ENCODE results near the gene MUC22. TPM values are rescaled to one million over a fixed set of nuclear protein-coding genes. Genes with fewer than 3 reads are reported as not detected.
"Not testable (repeated sequence)": the region's sequence is repeated elsewhere in the genome, so short reads cannot be mapped to it uniquely, and the experiment has no call there.

Gene MUC22
- total RNA-seq, 2 experiments from 2014 or later, result not detected

- H3K9me3 Mint-ChIP-seq (ENCODE audit: low read depth), result no peaks in the 10 kb centered on the region
- H3K4me1 Mint-ChIP-seq, result peaks cover 2% of the 10 kb centered on the region
- DNase-seq (no peak), ATAC-seq (no peak)
- CTCF ChIA-PET, result no interaction called here
- no peak overlapping the region for H3K4me3 Mint-ChIP-seq
- H3K27ac Mint-ChIP-seq, result no peak overlapping the region
- no peaks in the 10 kb centered on the region for H3K36me3 Mint-ChIP-seq
- H3K27me3 Mint-ChIP-seq, result peaks cover 37% of the 10 kb centered on the region
Observed at GRCh38 chr6:31005249-31006020, 4.8 kb upstream of the MUC22 start.

DNA sequence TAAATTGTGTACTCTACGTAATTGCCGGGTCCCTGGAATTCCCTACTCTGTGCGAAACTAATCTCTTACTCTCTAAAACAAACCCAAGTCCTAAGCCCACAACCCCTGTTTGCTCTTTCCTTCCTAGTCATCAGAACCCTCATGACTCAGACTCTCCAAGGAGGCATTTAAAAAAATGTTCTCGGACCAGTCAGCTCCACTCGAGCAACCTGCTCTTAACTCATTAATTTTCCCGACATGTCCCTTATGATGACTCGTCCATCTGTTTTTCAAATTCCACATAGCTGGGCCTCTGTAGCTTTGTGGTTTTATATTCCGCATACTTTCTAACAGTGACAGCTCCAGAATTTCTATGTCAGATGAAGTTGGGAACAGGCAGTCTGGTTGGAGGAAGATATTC, 2.6 kb upstream of the MUC22 start:
- Mint-ChIP-seq H3K36me3 (no peaks in the 10 kb centered on the region), H3K27me3 (peaks cover 44% of the 10 kb centered on the region), H3K4me1 (peaks cover 2% of the 10 kb centered on the region), H3K4me3 (no peak overlapping the region), H3K9me3 (ENCODE audit: low read depth) (no peaks in the 10 kb centered on the region), H3K27ac (no peak overlapping the region)
- ATAC-seq (no peak), DNase-seq (no peak)
- CTCF ChIA-PET, result no interaction called here

GRCh38 chr6:31008165-31008564, 2.1 kb upstream of the MUC22 start:
- no peak overlapping the region for H3K4me3 Mint-ChIP-seq
- H3K27me3 Mint-ChIP-seq, result peaks cover 46% of the 10 kb centered on the region
- peaks cover 2% of the 10 kb centered on the region for H3K4me1 Mint-ChIP-seq
- H3K27ac Mint-ChIP-seq, result no peak overlapping the region
- DNase-seq, result no peak
- no peaks in the 10 kb centered on the region for H3K36me3 Mint-ChIP-seq
- no peak for ATAC-seq
- CTCF ChIA-PET, result no interaction called here
- H3K9me3 Mint-ChIP-seq (ENCODE audit: low read depth), result no peaks in the 10 kb centered on the region

DNA sequence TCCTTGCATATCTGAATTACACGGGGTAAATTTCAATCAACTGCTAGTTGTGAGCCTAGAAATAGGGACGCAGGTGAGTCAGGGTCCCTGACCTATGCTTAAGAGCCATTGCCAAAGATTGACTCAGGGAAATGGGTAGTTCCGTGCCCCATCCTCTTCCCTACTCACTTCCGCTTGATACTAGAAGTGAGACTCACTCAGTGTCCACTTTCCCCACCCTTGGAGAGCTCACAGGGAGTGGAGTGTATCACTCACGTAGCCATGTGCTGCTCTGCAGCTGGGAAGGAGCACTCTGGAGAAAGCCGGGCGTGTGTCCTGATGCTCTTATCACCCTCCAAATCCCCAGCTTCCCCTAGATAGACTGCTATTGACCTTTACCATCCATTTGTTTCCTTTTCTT, 543 bp upstream of the MUC22 start:
- CTCF ChIA-PET, result no interaction called here
- ATAC-seq (no peak), DNase-seq (no peak)
- no peaks in the 10 kb centered on the region for H3K4me1 Mint-ChIP-seq
- no peak overlapping the region for H3K4me3 Mint-ChIP-seq
- H3K9me3 Mint-ChIP-seq (ENCODE audit: low read depth), result no peaks in the 10 kb centered on the region
- no peaks in the 10 kb centered on the region for H3K36me3 Mint-ChIP-seq
- no peak overlapping the region for H3K27ac Mint-ChIP-seq
- peaks cover 57% of the 10 kb centered on the region for H3K27me3 Mint-ChIP-seq

- DNase-seq (no peak), ATAC-seq (no peak)
- Mint-ChIP-seq H3K9me3 (ENCODE audit: low read depth) (no peaks in the 10 kb centered on the region), H3K36me3 (no peaks in the 10 kb centered on the region), H3K27ac (no peak overlapping the region), H3K27me3 (peaks cover 57% of the 10 kb centered on the region), H3K4me1 (no peaks in the 10 kb centered on the region), H3K4me3 (no peak overlapping the region)
- CTCF ChIA-PET, result no interaction called here
Observed at GRCh38 chr6:31011153-31011552, 879 bp downstream of the MUC22 start.

- CTCF ChIA-PET, result no interaction called here
- H3K27me3 Mint-ChIP-seq, result peaks cover 47% of the 10 kb centered on the region
- DNase-seq (no peak), ATAC-seq (no peak)
- no peak overlapping the region for H3K27ac Mint-ChIP-seq
- H3K4me3 Mint-ChIP-seq, result no peak overlapping the region
- H3K9me3 Mint-ChIP-seq (ENCODE audit: low read depth), result no peaks in the 10 kb centered on the region
- H3K36me3 Mint-ChIP-seq, result no peaks in the 10 kb centered on the region
- no peaks in the 10 kb centered on the region for H3K4me1 Mint-ChIP-seq
Observed at GRCh38 chr6:31016659-31017299, 6.5 kb downstream of the MUC22 start.

- H3K27ac Mint-ChIP-seq; H3K4me3 Mint-ChIP-seq; H3K4me1 Mint-ChIP-seq; H3K36me3 Mint-ChIP-seq; DNase-seq; ATAC-seq; H3K9me3 Mint-ChIP-seq (ENCODE audit: low read depth); CTCF ChIA-PET: not testable (repeated sequence)
- H3K27me3 Mint-ChIP-seq, result peaks cover 46% of the 10 kb centered on the region
Observed at GRCh38 chr6:31017436-31017835, 7.2 kb downstream of the MUC22 start.

GRCh38 chr6:31020057-31020456, 9.8 kb downstream of the MUC22 start:
- Mint-ChIP-seq H3K9me3 (ENCODE audit: low read depth) (no peaks in the 10 kb centered on the region), H3K27ac (no peak overlapping the region), H3K36me3 (no peaks in the 10 kb centered on the region), H3K4me3 (no peak overlapping the region), H3K27me3 (peaks cover 41% of the 10 kb centered on the region), H3K4me1 (no peaks in the 10 kb centered on the region)
- no peak for ATAC-seq
- CTCF ChIA-PET, result no interaction called here
- no peak for DNase-seq

DNA sequence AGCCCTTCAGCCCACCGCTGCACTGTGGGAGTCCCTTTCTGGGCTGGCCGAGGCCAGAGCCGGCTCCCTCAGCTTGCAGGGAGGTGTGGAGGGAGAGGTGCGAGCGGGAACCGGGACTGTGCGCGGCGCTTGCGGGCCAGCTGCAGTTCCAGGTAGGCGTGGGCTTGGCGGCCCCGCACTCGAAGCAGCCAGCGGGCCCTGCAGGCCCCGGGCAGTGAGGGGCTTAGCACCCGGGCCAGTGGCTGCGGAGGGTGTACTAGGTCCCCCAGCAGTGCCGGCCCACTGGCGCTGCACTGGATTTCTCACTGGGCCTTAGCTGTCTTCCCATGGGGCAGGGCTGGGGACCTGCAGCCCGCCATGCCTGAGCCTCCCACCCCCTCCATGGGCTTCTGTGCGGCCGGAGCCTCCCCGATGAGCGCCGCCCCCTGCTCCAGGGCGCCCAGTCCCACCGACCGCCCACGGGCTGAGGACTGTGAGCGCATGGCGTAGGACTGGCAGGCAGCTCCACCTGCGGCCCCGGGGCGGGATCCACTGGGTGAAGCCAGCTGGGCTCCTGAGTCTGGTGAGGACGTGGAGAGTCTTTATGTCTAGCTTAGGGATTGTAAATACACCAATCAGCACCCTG, 10.5 kb downstream of the MUC22 start:
- not testable (repeated sequence) for H3K36me3 Mint-ChIP-seq; H3K4me3 Mint-ChIP-seq; ATAC-seq; H3K4me1 Mint-ChIP-seq; DNase-seq; H3K27ac Mint-ChIP-seq; H3K9me3 Mint-ChIP-seq (ENCODE audit: low read depth)
- CTCF ChIA-PET, result interaction anchor here (0.6 kb wide), 1 partner anchor 65 kb away, joined by 3 read pairs; no protein-coding TSS in a partner anchor
- peaks cover 36% of the 10 kb centered on the region for H3K27me3 Mint-ChIP-seq

GRCh38 chr6:31021705-31022531, 11.6 kb downstream of the MUC22 start:
- peaks cover 33% of the 10 kb centered on the region for H3K27me3 Mint-ChIP-seq
- H3K4me1 Mint-ChIP-seq; ATAC-seq; DNase-seq; H3K36me3 Mint-ChIP-seq; H3K27ac Mint-ChIP-seq; H3K9me3 Mint-ChIP-seq (ENCODE audit: low read depth); H3K4me3 Mint-ChIP-seq: not testable (repeated sequence)
- CTCF ChIA-PET, result interaction anchor here (0.6 kb wide), 1 partner anchor 66 kb away, joined by 3 read pairs; no protein-coding TSS in a partner anchor

- Mint-ChIP-seq H3K4me1 (peaks cover 5% of the 10 kb centered on the region), H3K27ac (no peak overlapping the region), H3K27me3 (peaks cover 21% of the 10 kb centered on the region), H3K36me3 (no peaks in the 10 kb centered on the region), H3K4me3 (no peak overlapping the region), H3K9me3 (ENCODE audit: low read depth) (no peaks in the 10 kb centered on the region)
- peak; percentile 12 for ATAC-seq
- no peak for DNase-seq
- CTCF ChIA-PET, result no interaction called here
Observed at GRCh38 chr6:31025595-31025994, 15.3 kb downstream of the MUC22 start.

- Mint-ChIP-seq H3K27me3 (peaks cover 40% of the 10 kb centered on the region), H3K4me3 (no peak overlapping the region), H3K36me3 (no peaks in the 10 kb centered on the region), H3K27ac (no peak overlapping the region), H3K4me1 (peaks cover 9% of the 10 kb centered on the region), H3K9me3 (ENCODE audit: low read depth) (no peaks in the 10 kb centered on the region)
- CTCF ChIA-PET, result no interaction called here
- ATAC-seq (no peak), DNase-seq (peak; percentile 42)
Observed at GRCh38 chr6:31031095-31031494, 20.8 kb downstream of the MUC22 start.

GRCh38 chr6:31033075-31033474, 22.8 kb downstream of the MUC22 start:
- DNase-seq, result no peak
- peaks cover 51% of the 10 kb centered on the region for H3K27me3 Mint-ChIP-seq
- no peak for ATAC-seq
- CTCF ChIA-PET, result no interaction called here
- peaks cover 9% of the 10 kb centered on the region for H3K4me1 Mint-ChIP-seq
- no peak overlapping the region for H3K4me3 Mint-ChIP-seq
- H3K36me3 Mint-ChIP-seq, result no peaks in the 10 kb centered on the region
- H3K9me3 Mint-ChIP-seq (ENCODE audit: low read depth), result no peaks in the 10 kb centered on the region
- H3K27ac Mint-ChIP-seq, result no peak overlapping the region
